HG02642 (cell line): Measurements from ENCODE around the gene BLVRB.
A peak's percentile ranks its signal among the peaks of the same experiment; 100 is the strongest.
"Not testable (repeated sequence)": the region's sequence is repeated elsewhere in the genome, so short reads cannot be mapped to it uniquely, and the experiment has no call there.

Source experiments
- ATAC-seq: cut with Tn5 transposase; IDR thresholded peaks from one replicate; pipeline ENCODE4 v1.9.1; 2021; ENCODE audit warnings: mild to moderate bottlenecking; ENCODE audit not compliant: unreplicated experiment, poor library complexity

Gene BLVRB

GRCh38 chr19:40453151-40453735, 12.3 kb downstream of the BLVRB start:
- no peak for ATAC-seq

- ATAC-seq, result no peak
Measured at GRCh38 chr19:40452016-40452415, 13.5 kb downstream of the BLVRB start.

GRCh38 chr19:40450664-40451063, 14.9 kb downstream of the BLVRB start:
- no peak for ATAC-seq

GRCh38 chr19:40449506-40449905, 16.0 kb downstream of the BLVRB start:
- ATAC-seq, result no peak

GRCh38 chr19:40446263-40446784, 19.2 kb downstream of the BLVRB start:
- no peak for ATAC-seq

- ATAC-seq, result no peak
Measured at GRCh38 chr19:40445780-40446262, 19.7 kb downstream of the BLVRB start.

- no peak for ATAC-seq
Measured at GRCh38 chr19:40444825-40445312, 20.7 kb downstream of the BLVRB start.

GRCh38 chr19:40444000-40444824, 21.3 kb downstream of the BLVRB start, which contains the start of gene SERTAD3:
TSS of gene SERTAD3 (minus strand) at chr19:40444335. CDS start at chr19:40442080, 2,255 bp downstream.
- ATAC-seq, result peak; percentile 74

GRCh38 chr19:40443131-40443999, 22.2 kb downstream of the BLVRB start:
- peak; percentile 73 for ATAC-seq

GRCh38 chr19:40442328-40443130, 23.0 kb downstream of the BLVRB start:
- ATAC-seq, result no peak

GRCh38 chr19:40441719-40442253, 23.8 kb downstream of the BLVRB start:
- ATAC-seq, result no peak

GRCh38 chr19:40438284-40438683, 27.3 kb downstream of the BLVRB start:
- no peak for ATAC-seq

GRCh38 chr19:40433391-40434216, 31.9 kb downstream of the BLVRB start:
- peak; percentile 62 for ATAC-seq

- ATAC-seq, result not testable (repeated sequence)
Measured at GRCh38 chr19:40432760-40433159, 32.8 kb downstream of the BLVRB start.

GRCh38 chr19:40431698-40432097, 33.8 kb downstream of the BLVRB start:
- ATAC-seq, result no peak

- ATAC-seq, result not testable (repeated sequence)
Measured at GRCh38 chr19:40430242-40430641, 35.3 kb downstream of the BLVRB start.

- ATAC-seq, result not testable (repeated sequence)
Measured at GRCh38 chr19:40428197-40428596, 37.3 kb downstream of the BLVRB start.
